ENCODE results near the gene KRTCAP2. TPM values are rescaled to one million over a fixed set of nuclear protein-coding genes. Genes with fewer than 3 reads are reported as not detected.

The KRTCAP2 gene
- total and polyA plus RNA-seq, 10 of the 15 experiments (the other 5 are each of a cell fraction or from before 2014, with no cell fraction given) = 61.3 to 238 (median 141) TPM

- TF ChIP-seq NKRF (conservative IDR thresholded peaks at IDR 0.05) = no peak
Measured at GRCh38 chr1:155188268-155188667, 15.2 kb upstream of the KRTCAP2 start (continued).

GRCh38 chr1:155187456-155187891, 14.4 kb upstream of the KRTCAP2 start:
- RAD21 ChIA-PET (ENCODE audit: unreplicated experiment) = no interaction called here
- no peaks in the 10 kb centered on the region for H4K20me1 ChIP-seq (ENCODE audit: control insufficient read depth, insufficient read depth)
- H3K9me3 ChIP-seq (replicated peaks; ENCODE audit: control insufficient read depth, insufficient read depth, low read length) = no peaks in the 10 kb centered on the region
- CTCF ChIA-PET = interaction anchor here (1.0 kb wide), 1 partner anchor 15 kb away, joined by 4 read pairs; the partner anchor contains the start of gene KRTCAP2
- SMC1A ChIA-PET (ENCODE audit: uncharacterized antibody, unreplicated experiment) = no interaction called here
- 73% methylated on average over 16 of the region's 16 CpGs for whole genome bisulfite sequencing (ENCODE audit: insufficient coverage, insufficient replicate concordance, low lambda C conversion rate, missing lambda C conversion rate)
- intact Hi-C loops (cut with micrococcal nuclease; ENCODE audit: unreplicated experiment) (no loop called here), in situ Hi-C loops (cut with MboI) (no loop called here)
- H3K79me2 ChIP-seq (ENCODE audit: control insufficient read depth, insufficient read depth, low read length) = no peaks in the 10 kb centered on the region
- no peak overlapping the region for H3K4me3 ChIP-seq
- no peaks in the 10 kb centered on the region for H3K27me3 ChIP-seq (replicated peaks in 1 of 2; ENCODE audit: control insufficient read depth in 2 of 2, insufficient read depth in 2 of 2, low read length in 1 of 2)
- H3K4me1 ChIP-seq (ENCODE audit: control insufficient read depth, insufficient read depth, low read length) = peaks cover 21% of the 10 kb centered on the region
- no peak overlapping the region for H3K4me2 ChIP-seq (ENCODE audit: control insufficient read depth, insufficient read depth)
- no peaks in the 10 kb centered on the region for H3K36me3 ChIP-seq (ENCODE audit: control insufficient read depth in 2 of 2, insufficient read depth in 2 of 2, low read length in 1 of 2)
- TF ChIP-seq REST (IDR thresholded peaks at IDR 0.05; ENCODE audit: low read depth, low read length) (no peak), ASH2L (IDR thresholded peaks at IDR 0.05; ENCODE audit: borderline replicate concordance, low read depth) (no peak), ZBTB11 (CRISPR knock-in tag; IDR thresholded peaks at IDR 0.05) (no peak), RAD51 (IDR thresholded peaks at IDR 0.05) (no peak), POLR2A (IDR thresholded peaks at IDR 0.05; ENCODE audit: low read depth, low read length) (no peak), NFYA (IDR thresholded peaks at IDR 0.05; ENCODE audit: borderline replicate concordance, low read depth, low read length) (no peak), ELK1 (IDR thresholded peaks at IDR 0.05; ENCODE audit: low read depth, low read length) (no peak), YBX1 (IDR thresholded peaks at IDR 0.05) (no peak), MAX (IDR thresholded peaks at IDR 0.05; ENCODE audit: low read depth, low read length) (no peak), SRF (IDR thresholded peaks at IDR 0.05; ENCODE audit: low read depth in 2 of 2, low read length in 2 of 2) (no peak), IRF4 (IDR thresholded peaks at IDR 0.05; ENCODE audit: low read depth, low read length) (no peak), TCF3 (IDR thresholded peaks at IDR 0.05; ENCODE audit: borderline replicate concordance, insufficient read depth, low read depth, low read length) (no peak)
- ATAC-seq (no peak), FAIRE-seq (no peak), DNase-seq (ENCODE audit: low read depth, low spot score) (no peak)
- no TSS peak for BruUV-seq (replicated peaks)
- H3K27ac ChIP-seq (ENCODE audit: control insufficient read depth, insufficient read depth) = no peak overlapping the region
- no peak overlapping the region for H2AFZ ChIP-seq (ENCODE audit: control insufficient read depth, low read depth, low read length)
- POLR2A ChIA-PET = no interaction called here
- H3K9ac ChIP-seq (ENCODE audit: control insufficient read depth, insufficient read depth, low read length) = no peak overlapping the region

All from GM12878 (cell line).